Mesothelial cell of epicardium (in vitro differentiated cells): ENCODE data around the gene C8B. TPM values are rescaled to one million over a fixed set of nuclear protein-coding genes. Genes with fewer than 3 reads are reported as not detected.

Experiments
- DNase-seq, 2 experiments: peaks; one replicate each; pipeline ENCODE4 v3.0.0; 2021; ENCODE audit warnings: low spot score in 2 of 2; ENCODE audit not compliant: unreplicated experiment in 2 of 2
- H3K27ac Mint-ChIP-seq: 2 replicates; pipeline ENCODE4 v1.8.0; 2021; ENCODE audit warnings: mixed read lengths
- H3K27me3 Mint-ChIP-seq: 2 replicates; pipeline ENCODE4 v1.8.0; 2021; ENCODE audit warnings: low read depth, mixed read lengths
- H3K36me3 Mint-ChIP-seq: 2 replicates; pipeline ENCODE4 v1.8.0; 2021; ENCODE audit warnings: mixed read lengths
- H3K4me1 Mint-ChIP-seq: 2 replicates; pipeline ENCODE4 v1.8.0; 2021; ENCODE audit warnings: mixed read lengths
- H3K4me3 Mint-ChIP-seq: 2 replicates; pipeline ENCODE4 v1.8.0; 2021; ENCODE audit warnings: mild to moderate bottlenecking, moderate library complexity, mixed read lengths
- H3K9me3 Mint-ChIP-seq: 2 replicates; pipeline ENCODE4 v1.8.0; 2021; ENCODE audit warnings: mixed read lengths
- CTCF ChIP-seq: fragments of 200-600 bp; sonication (generic); IDR thresholded peaks from one replicate; pipeline ENCODE4 v1.5.0; 2021; ENCODE audit warnings: antibody characterized with exemption; ENCODE audit not compliant: unreplicated experiment
- total RNA-seq: library from RNA; stranded (reverse); gene quantifications from 3 replicates; pipeline ENCODE4 v1.2.1, GENCODE V29; 2021

C8B gene
- total RNA-seq, 1 donor from 2014 or later = not detected

DNA sequence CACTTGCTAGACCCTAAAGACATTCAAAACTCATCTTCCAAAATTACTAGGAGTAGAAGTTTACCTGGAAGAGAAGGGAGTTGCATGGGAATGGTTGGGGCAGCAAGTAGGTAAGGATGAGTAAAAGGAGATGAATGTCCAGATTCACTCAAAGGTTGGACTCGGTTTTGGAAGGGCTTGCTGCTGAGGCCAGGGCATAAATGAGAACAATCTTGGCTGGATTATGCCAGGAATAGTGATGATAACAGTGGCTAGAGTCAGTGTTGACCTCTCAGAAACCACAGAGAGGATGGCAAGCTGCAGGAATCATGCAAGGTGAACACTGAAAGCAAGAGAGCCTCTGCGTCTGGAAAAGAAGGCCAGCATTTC, 67.8 kb downstream of the C8B start:
- H3K4me3 Mint-ChIP-seq = no peak overlapping the region

DNA sequence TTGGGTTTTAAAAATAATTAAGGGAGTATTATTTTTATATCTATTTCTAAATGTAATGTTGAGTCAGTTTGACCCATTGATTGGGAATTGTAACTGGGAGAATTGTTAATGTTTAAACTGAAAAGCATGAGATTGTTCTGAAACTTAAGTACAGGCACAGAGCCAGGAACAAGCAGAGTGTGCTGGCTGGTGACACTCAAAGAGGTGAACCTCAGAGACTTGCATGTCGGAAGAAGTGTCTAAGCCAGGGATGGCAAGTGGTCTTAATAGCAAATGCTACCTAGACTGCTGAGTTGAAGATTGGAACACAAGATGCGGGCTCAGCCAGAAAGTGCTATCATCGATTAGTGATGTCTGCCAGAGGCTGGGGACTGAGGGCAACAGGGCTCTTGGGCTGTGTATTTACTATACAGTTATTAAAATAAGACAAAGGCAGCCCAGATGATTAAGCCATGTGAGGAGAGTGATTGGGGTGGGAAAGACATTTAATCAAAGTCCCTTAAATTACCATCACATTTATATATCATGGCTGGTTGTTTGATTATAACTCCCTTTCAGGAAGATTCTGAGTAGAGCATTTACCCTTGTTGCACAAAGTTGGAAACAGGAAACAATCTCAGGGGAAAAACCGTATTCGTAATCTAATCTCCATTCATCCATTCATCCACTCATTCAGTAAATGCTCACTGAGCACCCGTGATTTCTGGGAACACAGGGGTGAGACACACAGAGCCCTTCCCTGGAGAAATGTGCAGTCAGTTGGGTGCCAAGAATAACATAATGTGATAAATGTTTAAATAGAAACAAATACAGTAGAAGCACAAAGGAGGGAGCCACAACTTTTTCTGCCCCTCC, 68.4 kb downstream of the C8B start:
- H3K4me3 Mint-ChIP-seq = no peak overlapping the region
- no peaks in the 10 kb centered on the region for H3K4me1 Mint-ChIP-seq
- no peaks in the 10 kb centered on the region for H3K9me3 Mint-ChIP-seq
- peaks cover 39% of the 10 kb centered on the region for H3K27me3 Mint-ChIP-seq
- H3K27ac Mint-ChIP-seq = no peak overlapping the region
- no peak for TF ChIP-seq CTCF
- DNase-seq = no peak
- no peaks in the 10 kb centered on the region for H3K36me3 Mint-ChIP-seq

More for the DNA sequence above, 67.8 kb downstream of the C8B start:
- no peak for TF ChIP-seq CTCF
- no peak overlapping the region for H3K27ac Mint-ChIP-seq
- no peaks in the 10 kb centered on the region for H3K9me3 Mint-ChIP-seq
- DNase-seq = no peak
- peaks cover 43% of the 10 kb centered on the region for H3K27me3 Mint-ChIP-seq
- H3K36me3 Mint-ChIP-seq = no peaks in the 10 kb centered on the region
- no peaks in the 10 kb centered on the region for H3K4me1 Mint-ChIP-seq

- H3K27ac Mint-ChIP-seq = no peak overlapping the region
- H3K4me1 Mint-ChIP-seq = no peaks in the 10 kb centered on the region
- H3K9me3 Mint-ChIP-seq = no peaks in the 10 kb centered on the region
- TF ChIP-seq CTCF = no peak
- H3K36me3 Mint-ChIP-seq = no peaks in the 10 kb centered on the region
- DNase-seq = no peak
- H3K27me3 Mint-ChIP-seq = peaks cover 19% of the 10 kb centered on the region
- no peak overlapping the region for H3K4me3 Mint-ChIP-seq
Measured at GRCh38 chr1:56894014-56894413, 71.8 kb downstream of the C8B start.

DNA sequence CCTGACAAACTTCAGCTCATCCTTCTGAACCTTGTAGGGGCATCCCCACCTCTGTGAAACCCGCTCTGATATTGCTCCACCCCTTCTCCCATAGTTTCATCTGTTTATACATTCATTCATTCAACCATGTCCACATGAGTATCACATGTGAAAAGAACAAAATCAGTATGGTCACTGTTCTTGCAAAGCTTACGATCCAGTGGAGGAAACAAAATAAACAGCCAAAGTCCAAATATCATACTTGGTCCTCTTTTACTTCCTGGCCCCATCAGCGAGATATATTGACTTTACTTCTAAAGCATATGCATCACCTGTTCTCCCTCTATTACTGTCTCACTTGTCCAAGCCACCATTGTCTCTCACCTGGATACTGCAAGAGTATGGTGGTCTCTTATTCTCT, 75.6 kb downstream of the C8B start:
- Mint-ChIP-seq H3K9me3 (no peaks in the 10 kb centered on the region), H3K4me1 (no peaks in the 10 kb centered on the region)
- no peak for TF ChIP-seq CTCF

GRCh38 chr1:56881417-56881816, 84.4 kb downstream of the C8B start:
- DNase-seq = no peak
- Mint-ChIP-seq H3K27me3 (peaks cover 16% of the 10 kb centered on the region), H3K27ac (no peak overlapping the region), H3K9me3 (peaks cover 3% of the 10 kb centered on the region), H3K4me1 (no peaks in the 10 kb centered on the region), H3K4me3 (no peak overlapping the region), H3K36me3 (no peaks in the 10 kb centered on the region)
- TF ChIP-seq CTCF = no peak

More for the DNA sequence above, 75.6 kb downstream of the C8B start:
- Mint-ChIP-seq H3K4me3 (no peak overlapping the region), H3K27me3 (peaks cover 14% of the 10 kb centered on the region), H3K36me3 (no peaks in the 10 kb centered on the region), H3K27ac (no peak overlapping the region)
- DNase-seq = no peak
